Gastrocnemius medialis (tissue), 4 donors: ENCODE results near the gene EPSTI1. TPM values are rescaled to one million over a fixed set of nuclear protein-coding genes. Genes with fewer than 3 reads are reported as not detected.

Experiments used
- ATAC-seq, 2 donors: fragments of 150-250 bp; one replicate each; pipeline ENCODE4 v1.9.1; 2016
- DNase-seq, 2 donors: peaks; one replicate each; pipeline ENCODE4 v3.0.0-alpha.2; 2019
- H3K27ac ChIP-seq, 4 donors: fragments of 200-600 bp; sonication (generic); 1 replicate in 1 of 4; 2 replicates in 3 of 4; pipeline ENCODE4 v1.5.1; 2016 to 2018; ENCODE audit warnings: mild to moderate bottlenecking in 2 of 4, moderate library complexity in 1 of 4
- H3K27me3 ChIP-seq, 3 donors: fragments of 200-600 bp; sonication (generic) in 2 of 3; 1 replicate in 1 of 3; 2 replicates in 2 of 3; pipeline versions ENCODE4 v1.5.1 to v1.6.0; 2016 to 2019; ENCODE audit warnings: mild to moderate bottlenecking in 1 of 3, moderate library complexity in 1 of 3
- H3K36me3 ChIP-seq, 2 donors: fragments of 200-600 bp; sonication (generic) in 1 of 2; one replicate each; pipeline ENCODE4 v1.5.1; 2017 to 2018
- H3K4me1 ChIP-seq, 2 donors: fragments of 200-600 bp; sonication (generic) in 1 of 2; one replicate each; pipeline ENCODE4 v1.5.1; 2016 to 2017; ENCODE audit warnings: mild to moderate bottlenecking in 2 of 2
- H3K4me3 ChIP-seq, 4 donors: fragments of 200-600 bp; sonication (generic) in 3 of 4; 1 replicate in 1 of 4; 2 replicates in 3 of 4; pipeline ENCODE4 v1.5.1; 2016 to 2019; ENCODE audit warnings: mild to moderate bottlenecking in 2 of 4
- H3K9me3 ChIP-seq, 3 donors: fragments of 200-600 bp; sonication (generic) in 2 of 3; 1 replicate in 1 of 3; 2 replicates in 2 of 3; pipeline ENCODE4 v1.5.1; 2016 to 2019
- POLR2A ChIP-seq, 2 donors: fragments of 450-650 bp; IDR thresholded peaks; one replicate each; pipeline ENCODE4 v1.6.1; 2017; ENCODE audit warnings: antibody characterized with exemption in 2 of 2, mild to moderate bottlenecking in 2 of 2, moderate library complexity in 2 of 2
- in situ Hi-C, 4 donors: fragments of 200-750 bp; cut with MboI; loops; one replicate each; pipeline versions ENCODE4 v1.15.0 to v1.8.0; 2017; ENCODE audit warnings: low sequenced_read_pairs in 4 of 4
- intact Hi-C: fragments of 100-400 bp; cut with DNase I; formaldehyde crosslinking; loops from one replicate; pipeline ENCODE4 v1.15.1; 2023; ENCODE audit warnings: low total_unique reads
- total RNA-seq, 4 donors: library from RNA; depleted of rRNA; stranded (reverse); fragments of >200 nt; gene quantifications; one replicate each; pipeline versions ENCODE4 v1.1.0 to v1.2.3, GENCODE V29; 2016
- TF ChIP-seq, protein P1 (sequence below), 5 experiments: fragments of 450-650 bp in 3 of 5; fragments of 200-600 bp in 2 of 5; sonication (generic) in 2 of 5; IDR thresholded peaks in 4 of 5; conservative IDR thresholded peaks in 1 of 5; 1 replicate in 4 of 5; 2 replicates in 1 of 5; pipeline ENCODE4 v1.5.1; 2016 to 2019; ENCODE audit warnings: antibody characterized with exemption in 5 of 5, mild to moderate bottlenecking in 3 of 5, moderate library complexity in 3 of 5

Gene EPSTI1
- total RNA-seq, 4 donors from 2014 or later = 0.42 to 2.0 (median 0.65) TPM

DNA sequence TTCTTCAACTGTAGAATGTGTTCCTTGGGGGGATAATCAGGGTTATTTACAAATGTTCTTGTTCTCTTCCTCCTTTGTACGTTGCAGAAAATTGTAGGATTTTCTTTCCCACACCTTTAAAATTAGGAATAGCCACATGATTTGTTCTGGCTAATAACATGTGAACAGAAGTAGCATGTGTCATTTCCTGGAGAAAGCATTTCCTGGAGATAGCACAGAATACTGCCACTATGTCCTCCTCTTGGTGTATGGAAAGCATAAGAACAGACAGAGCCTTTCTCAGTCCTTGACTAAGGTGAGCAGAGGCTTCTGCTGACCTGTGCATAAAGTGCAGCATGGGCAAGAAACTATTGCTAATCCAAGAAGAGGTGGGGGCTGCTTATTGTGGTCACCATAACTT is 108.9 kb downstream of the EPSTI1 start:
- ATAC-seq = no peak
- Histone ChIP-seq H3K4me1 (peaks cover 13% of the 10 kb centered on the region in 2 donors), H3K27ac (no peak overlapping the region)

DNA sequence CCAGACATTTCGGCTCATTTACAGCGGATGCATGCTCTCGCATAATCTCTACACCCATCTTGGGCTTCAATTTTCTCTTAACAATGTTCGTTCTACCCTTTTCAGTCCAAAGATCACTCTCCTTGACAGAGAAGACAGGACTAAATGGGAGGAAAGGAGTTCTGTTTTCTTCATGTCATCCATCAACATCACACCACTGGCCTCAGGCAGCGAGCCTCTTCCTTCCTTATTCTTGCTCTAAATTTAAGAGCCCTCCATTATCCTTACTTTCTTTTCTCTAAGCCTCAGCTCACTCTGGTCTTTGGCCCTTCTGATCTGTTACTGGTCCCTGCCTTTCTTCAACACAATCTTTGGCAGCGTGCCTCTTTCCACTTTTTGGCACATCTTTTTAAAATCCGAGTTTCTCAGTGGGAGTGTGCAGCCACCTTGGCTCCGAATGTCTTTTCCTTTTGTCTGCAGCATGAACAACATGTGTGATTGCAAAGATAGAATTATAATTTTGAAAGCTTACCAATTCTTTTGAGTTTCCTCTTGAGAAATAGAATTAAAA is 111.9 kb downstream of the EPSTI1 start:
- no peaks in the 10 kb centered on the region for H3K9me3 ChIP-seq
- intact Hi-C loops = no loop called here
- H3K36me3 ChIP-seq = no peaks in the 10 kb centered on the region
- H3K27ac ChIP-seq = no peak overlapping the region
- ATAC-seq (no peak), DNase-seq (no peak)
- TF ChIP-seq, protein P1, sequence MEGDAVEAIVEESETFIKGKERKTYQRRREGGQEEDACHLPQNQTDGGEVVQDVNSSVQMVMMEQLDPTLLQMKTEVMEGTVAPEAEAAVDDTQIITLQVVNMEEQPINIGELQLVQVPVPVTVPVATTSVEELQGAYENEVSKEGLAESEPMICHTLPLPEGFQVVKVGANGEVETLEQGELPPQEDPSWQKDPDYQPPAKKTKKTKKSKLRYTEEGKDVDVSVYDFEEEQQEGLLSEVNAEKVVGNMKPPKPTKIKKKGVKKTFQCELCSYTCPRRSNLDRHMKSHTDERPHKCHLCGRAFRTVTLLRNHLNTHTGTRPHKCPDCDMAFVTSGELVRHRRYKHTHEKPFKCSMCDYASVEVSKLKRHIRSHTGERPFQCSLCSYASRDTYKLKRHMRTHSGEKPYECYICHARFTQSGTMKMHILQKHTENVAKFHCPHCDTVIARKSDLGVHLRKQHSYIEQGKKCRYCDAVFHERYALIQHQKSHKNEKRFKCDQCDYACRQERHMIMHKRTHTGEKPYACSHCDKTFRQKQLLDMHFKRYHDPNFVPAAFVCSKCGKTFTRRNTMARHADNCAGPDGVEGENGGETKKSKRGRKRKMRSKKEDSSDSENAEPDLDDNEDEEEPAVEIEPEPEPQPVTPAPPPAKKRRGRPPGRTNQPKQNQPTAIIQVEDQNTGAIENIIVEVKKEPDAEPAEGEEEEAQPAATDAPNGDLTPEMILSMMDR (IDR thresholded peaks at IDR 0.05 in 4 of 5, conservative IDR thresholded peaks at IDR 0.05 in 1 of 5) = no peak
- TF ChIP-seq POLR2A (IDR thresholded peaks at IDR 0.05) = no peak
- in situ Hi-C loops = no loop called here
- no peak overlapping the region for H3K4me3 ChIP-seq
- peaks cover 13% of the 10 kb centered on the region in 2 donors for H3K4me1 ChIP-seq
- no peaks in the 10 kb centered on the region for H3K27me3 ChIP-seq

More for the DNA sequence above, 108.9 kb downstream of the EPSTI1 start:
- intact Hi-C loops = no loop called here
- Histone ChIP-seq H3K4me3 (no peak overlapping the region), H3K36me3 (no peaks in the 10 kb centered on the region), H3K9me3 (no peaks in the 10 kb centered on the region), H3K27me3 (no peaks in the 10 kb centered on the region)
- no peak for TF ChIP-seq POLR2A (IDR thresholded peaks at IDR 0.05)
- TF ChIP-seq, protein P1 (IDR thresholded peaks at IDR 0.05 in 4 of 5, conservative IDR thresholded peaks at IDR 0.05 in 1 of 5) = no peak
- in situ Hi-C loops = no loop called here
- no peak for DNase-seq

DNA sequence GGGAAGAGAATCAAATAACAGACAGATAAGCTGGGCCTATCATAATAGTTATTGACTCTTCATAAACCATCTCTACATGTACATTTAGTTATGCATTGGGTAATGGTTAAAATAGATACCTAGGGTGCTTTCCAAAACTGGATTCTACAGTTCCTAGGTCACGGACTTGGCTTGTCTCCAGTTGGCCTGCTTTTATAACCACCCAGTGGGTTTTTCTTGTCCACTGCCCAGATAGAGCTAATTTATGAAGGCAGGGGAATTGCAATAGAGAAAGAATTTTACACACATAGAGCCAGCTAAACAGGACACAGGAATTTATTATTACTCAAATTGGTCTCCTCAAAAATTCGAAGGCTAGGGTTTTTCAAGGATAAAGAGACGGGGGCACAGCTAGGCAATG is 113.3 kb downstream of the EPSTI1 start:
- DNase-seq = no peak
- in situ Hi-C loops (no loop called here), intact Hi-C loops (no loop called here)
- Histone ChIP-seq H3K4me3 (no peak overlapping the region), H3K27me3 (no peaks in the 10 kb centered on the region), H3K27ac (no peak overlapping the region), H3K36me3 (no peaks in the 10 kb centered on the region), H3K4me1 (peaks cover 5 to 7% of the 10 kb centered on the region in 2 donors), H3K9me3 (no peaks in the 10 kb centered on the region)
- ATAC-seq = no peak
- no peak for TF ChIP-seq POLR2A (IDR thresholded peaks at IDR 0.05)
- TF ChIP-seq, protein P1 (IDR thresholded peaks at IDR 0.05 in 4 of 5, conservative IDR thresholded peaks at IDR 0.05 in 1 of 5) = no peak

DNA sequence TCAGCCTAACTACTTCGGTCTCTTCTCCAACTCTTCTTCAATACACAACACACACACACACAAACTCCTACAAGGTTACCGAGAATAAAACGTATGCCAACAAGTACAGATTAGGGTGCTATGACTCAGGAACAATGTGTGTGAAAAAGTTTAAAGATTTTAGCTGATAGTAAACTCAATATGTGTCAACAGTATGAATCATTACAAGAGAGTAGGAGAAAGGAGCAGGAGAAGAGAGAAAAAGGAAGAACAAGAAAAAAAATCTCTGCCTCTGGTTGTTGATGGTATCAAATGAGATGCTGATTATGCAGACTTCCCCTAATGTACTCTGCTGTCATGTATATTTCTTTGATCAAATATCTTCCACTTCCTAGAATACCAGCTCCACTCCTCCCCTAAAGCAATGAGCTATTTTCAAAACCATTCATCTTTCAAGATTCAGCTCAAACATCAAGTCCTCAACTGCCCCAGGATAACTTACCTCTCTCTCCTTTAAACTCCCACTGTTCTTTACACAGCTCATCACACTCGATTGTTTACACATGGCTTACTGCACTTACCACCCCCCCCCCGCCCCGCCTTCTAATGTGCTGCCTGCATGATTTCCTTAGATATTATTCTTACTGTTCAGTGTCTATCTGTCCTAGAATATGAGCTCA is 115.0 kb downstream of the EPSTI1 start:
- no peak for ATAC-seq
- no peaks in the 10 kb centered on the region for H3K9me3 ChIP-seq
- in situ Hi-C loops = no loop called here

More for the DNA sequence above, 115.0 kb downstream of the EPSTI1 start:
- H3K27me3 ChIP-seq = no peaks in the 10 kb centered on the region
- no peaks in the 10 kb centered on the region for H3K36me3 ChIP-seq
- no peak overlapping the region for H3K27ac ChIP-seq
- H3K4me1 ChIP-seq = peaks cover 0 to 3% of the 10 kb centered on the region in 2 donors
- H3K4me3 ChIP-seq = no peak overlapping the region
- no peak for DNase-seq
- TF ChIP-seq, protein P1 (IDR thresholded peaks at IDR 0.05 in 4 of 5, conservative IDR thresholded peaks at IDR 0.05 in 1 of 5) = no peak
- TF ChIP-seq POLR2A (IDR thresholded peaks at IDR 0.05) = no peak
- intact Hi-C loops = no loop called here
